ENCODE data around the gene SH2D3A. TPM values are rescaled to one million over a fixed set of nuclear protein-coding genes. Genes with fewer than 3 reads are reported as not detected.
A peak's percentile ranks its signal among the peaks of the same experiment; 100 is the strongest.

The SH2D3A gene
- total and polyA plus RNA-seq, 2 of the 8 experiments (the other 6 are each of a cell fraction or from before 2014, with no cell fraction given) = 14.5 to 22.1 TPM

DNA sequence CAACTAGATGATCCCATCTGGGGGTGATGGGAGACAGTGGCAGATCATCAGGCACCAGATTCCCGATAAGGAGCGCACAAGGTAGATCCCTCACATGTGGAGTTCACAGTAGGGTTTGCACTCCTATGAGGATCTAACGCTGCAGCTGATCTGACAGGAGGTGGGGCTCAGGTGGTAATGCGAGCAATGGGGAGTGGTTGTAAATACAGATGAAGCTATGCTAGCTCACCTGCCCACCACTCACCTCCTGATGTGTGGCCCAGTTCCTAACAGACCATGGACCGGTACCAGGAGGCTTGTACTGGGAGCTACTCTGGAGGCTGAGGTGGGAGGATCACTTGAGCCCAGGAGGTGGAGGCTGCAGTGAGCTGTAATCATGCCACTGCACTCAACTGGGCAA, 40.1 kb upstream of the SH2D3A start:
- WGBS, 2 experiments (ENCODE audit: extremely low coverage in 1 of 2, insufficient coverage in 1 of 2, insufficient read length in 1 of 2, insufficient replicate concordance in 2 of 2, low coverage in 1 of 2, low lambda C conversion rate in 2 of 2, missing lambda C conversion rate in 1 of 2) = 89% methylated on average over 5 of the region's 5 CpGs; no CpG with 5 or more reads in 1 of the 2 experiments
- no peak overlapping the region for H3K27ac ChIP-seq (ENCODE audit: low read depth, low read length)
- no peak overlapping the region for H2BK5ac ChIP-seq (ENCODE audit: low read depth, low read length)
- H3K79me2 ChIP-seq (ENCODE audit: control insufficient read depth in 1 of 2, insufficient read depth in 2 of 2, low read length in 2 of 2) = no peaks in the 10 kb centered on the region
- H3K56ac ChIP-seq (replicated peaks; ENCODE audit: insufficient read length, low read depth, low read length) = no peak overlapping the region
- H3K4me1 ChIP-seq (replicated peaks in 1 of 4; ENCODE audit: control insufficient read depth in 3 of 4, insufficient read depth in 4 of 4, low read length in 3 of 4) = peaks cover 0 to 3% (median 0%) of the 10 kb centered on the region in 4 experiments; a peak in 1 of 7 replicates
- no peaks in the 10 kb centered on the region for H3K23me2 ChIP-seq (ENCODE audit: low read depth, low read length)
- H3K79me1 ChIP-seq (ENCODE audit: low read depth, low read length) = no peaks in the 10 kb centered on the region
- H2AK5ac ChIP-seq (ENCODE audit: low read depth, low read length) = peak overlapping the region; percentile 65; the same call in 1 of the 2 replicates
- no peak overlapping the region for H2BK12ac ChIP-seq (ENCODE audit: low read depth, low read length)
- H3K9me3 ChIP-seq (ENCODE audit: insufficient read depth in 2 of 2, low read depth in 1 of 2, low read length in 1 of 2) = peaks cover 8 to 41% of the 10 kb centered on the region in 2 experiments; a peak in 3 of 4 replicates
- no peaks in the 10 kb centered on the region for H3K36me3 ChIP-seq (ENCODE audit: control insufficient read depth in 2 of 4, insufficient read depth in 4 of 4, low read length in 3 of 4)
- no peak overlapping the region for H3K4ac ChIP-seq (replicated peaks; ENCODE audit: insufficient read length, low read depth, low read length)
- no peak overlapping the region for H3K9ac ChIP-seq (replicated peaks in 1 of 4; ENCODE audit: extremely low read depth in 1 of 4, low read depth in 3 of 4, low read length in 3 of 4)
- H3K23ac ChIP-seq (ENCODE audit: insufficient read length) = no peak overlapping the region
- H4K5ac ChIP-seq (ENCODE audit: insufficient read length, low read depth, low read length) = no peak overlapping the region
- no peak overlapping the region for H3K4me2 ChIP-seq (ENCODE audit: insufficient read depth in 1 of 2, low read depth in 2 of 2, low read length in 2 of 2)
- H3K14ac ChIP-seq (ENCODE audit: insufficient read length) = no peak overlapping the region
- H2AFZ ChIP-seq (ENCODE audit: low read length) = no peak overlapping the region
- H4K20me1 ChIP-seq (replicated peaks in 1 of 2; ENCODE audit: control insufficient read depth in 1 of 2, insufficient read depth in 2 of 2, low read length in 2 of 2) = no peaks in the 10 kb centered on the region
- POLR2A ChIA-PET (ENCODE audit: partially characterized antibody) = no interaction called here
- no peak overlapping the region for H2BK120ac ChIP-seq (replicated peaks; ENCODE audit: low read depth, low read length)
- no peak overlapping the region for H2BK15ac ChIP-seq (ENCODE audit: low read length)
- H3K27me3 ChIP-seq (replicated peaks in 1 of 4; ENCODE audit: control insufficient read depth in 3 of 4, extremely low read depth in 1 of 4, insufficient read depth in 3 of 4, low read length in 3 of 4) = no peaks in the 10 kb centered on the region
- H2BK20ac ChIP-seq (ENCODE audit: low read length) = no peak overlapping the region
- CTCF ChIA-PET (ENCODE audit: partially characterized antibody) = no interaction called here
- FAIRE-seq (no peak), DNase-seq (ENCODE audit: low read depth in 1 of 2, low spot score in 2 of 2) (no peak)
- H3K4me3 ChIP-seq (ENCODE audit: extremely low read depth in 1 of 4, insufficient read depth in 2 of 4, low read depth in 3 of 4, low read length in 4 of 4) = no peak overlapping the region
- H3K18ac ChIP-seq (ENCODE audit: extremely low read depth, low read length) = no peak overlapping the region
- no peak overlapping the region for H4K91ac ChIP-seq (replicated peaks; ENCODE audit: insufficient read length, low read length)
- no peak overlapping the region for H4K8ac ChIP-seq (ENCODE audit: extremely low read depth, insufficient read depth, low read length)
- TF ChIP-seq NANOG (IDR thresholded peaks at IDR 0.05; ENCODE audit: insufficient read depth, low read depth, low read length, poor library complexity, severe bottlenecking) = no peak
- TF ChIP-seq EP300 (IDR thresholded peaks at IDR 0.05; ENCODE audit: borderline replicate concordance in 1 of 2, low read depth in 2 of 2, low read length in 2 of 2) = no peak
- no peak for TF ChIP-seq EGR1 (IDR thresholded peaks at IDR 0.05; ENCODE audit: borderline replicate concordance, low read depth, low read length)
- TF ChIP-seq POLR2AphosphoS5 (IDR thresholded peaks at IDR 0.05; ENCODE audit: low read depth, low read length) = no peak
- no peak for TF ChIP-seq ZNF274 (IDR thresholded peaks at IDR 0.05; ENCODE audit: borderline replicate concordance, extremely low read depth, low read length)
- TF ChIP-seq SIN3A (conservative IDR thresholded peaks at IDR 0.05 in 1 of 2, IDR thresholded peaks at IDR 0.05 in 1 of 2; ENCODE audit: low read depth in 1 of 2, low read length in 2 of 2) = no peak
- TF ChIP-seq SP2 (IDR thresholded peaks at IDR 0.05; ENCODE audit: low read length) = no peak
- TF ChIP-seq, protein P1, sequence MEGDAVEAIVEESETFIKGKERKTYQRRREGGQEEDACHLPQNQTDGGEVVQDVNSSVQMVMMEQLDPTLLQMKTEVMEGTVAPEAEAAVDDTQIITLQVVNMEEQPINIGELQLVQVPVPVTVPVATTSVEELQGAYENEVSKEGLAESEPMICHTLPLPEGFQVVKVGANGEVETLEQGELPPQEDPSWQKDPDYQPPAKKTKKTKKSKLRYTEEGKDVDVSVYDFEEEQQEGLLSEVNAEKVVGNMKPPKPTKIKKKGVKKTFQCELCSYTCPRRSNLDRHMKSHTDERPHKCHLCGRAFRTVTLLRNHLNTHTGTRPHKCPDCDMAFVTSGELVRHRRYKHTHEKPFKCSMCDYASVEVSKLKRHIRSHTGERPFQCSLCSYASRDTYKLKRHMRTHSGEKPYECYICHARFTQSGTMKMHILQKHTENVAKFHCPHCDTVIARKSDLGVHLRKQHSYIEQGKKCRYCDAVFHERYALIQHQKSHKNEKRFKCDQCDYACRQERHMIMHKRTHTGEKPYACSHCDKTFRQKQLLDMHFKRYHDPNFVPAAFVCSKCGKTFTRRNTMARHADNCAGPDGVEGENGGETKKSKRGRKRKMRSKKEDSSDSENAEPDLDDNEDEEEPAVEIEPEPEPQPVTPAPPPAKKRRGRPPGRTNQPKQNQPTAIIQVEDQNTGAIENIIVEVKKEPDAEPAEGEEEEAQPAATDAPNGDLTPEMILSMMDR (IDR thresholded peaks at IDR 0.05; ENCODE audit: control extremely low read depth in 1 of 3, insufficient read depth in 1 of 3, low read depth in 1 of 3, low read length in 3 of 3) = no peak
- no peak for TF ChIP-seq POU5F1 (IDR thresholded peaks at IDR 0.05; ENCODE audit: low read depth, low read length)
- no peak for TF ChIP-seq SAP30 (IDR thresholded peaks at IDR 0.05; ENCODE audit: insufficient read depth, insufficient replicate concordance, low read length)
- no peak for TF ChIP-seq BRCA1 (IDR thresholded peaks at IDR 0.05; ENCODE audit: low read depth, low read length)

All from H1 (cell line).